Activated naive CD8-positive, alpha-beta T cell treated with anti-CD3 and anti-CD28 coated beads for 36 hours (primary cell): ENCODE results near the gene PSMD11. TPM values are rescaled to one million over a fixed set of nuclear protein-coding genes. Genes with fewer than 3 reads are reported as not detected.
A peak's percentile ranks its signal among the peaks of the same experiment; 100 is the strongest.
"Not testable (repeated sequence)": the region's sequence is repeated elsewhere in the genome, so short reads cannot be mapped to it uniquely, and the experiment has no call there.

ENCODE experiments used
- DNase-seq: peaks from one replicate; pipeline ENCODE4 v3.0.0; 2021
- H3K27ac Mint-ChIP-seq: one replicate; pipeline ENCODE4 v1.8.0; 2022; ENCODE audit warnings: mild to moderate bottlenecking, moderate library complexity, mixed read lengths
- H3K27me3 Mint-ChIP-seq: one replicate; pipeline ENCODE4 v1.8.0; 2022; ENCODE audit warnings: mild to moderate bottlenecking, mixed read lengths
- H3K36me3 Mint-ChIP-seq: one replicate; pipeline ENCODE4 v1.8.0; 2021; ENCODE audit warnings: mild to moderate bottlenecking, mixed read lengths
- H3K4me1 Mint-ChIP-seq: one replicate; pipeline ENCODE4 v1.8.0; 2021; ENCODE audit warnings: mixed read lengths
- H3K4me3 Mint-ChIP-seq: one replicate; pipeline ENCODE4 v1.8.0; 2022; ENCODE audit warnings: mild to moderate bottlenecking, moderate library complexity, mixed read lengths
- H3K9me3 Mint-ChIP-seq: one replicate; pipeline ENCODE4 v1.8.0; 2022; ENCODE audit warnings: mixed read lengths
- total RNA-seq, 2 experiments: library from RNA; stranded (reverse); gene quantifications; one replicate each; pipeline ENCODE4 v1.2.3, GENCODE V29; 2021

PSMD11 gene
- 100 to 1,000 TPM; 147 to 157 TPM for total RNA-seq

- H3K27me3 Mint-ChIP-seq: peaks cover 5% of the 10 kb centered on the region
- DNase-seq: peak; percentile 100
- H3K4me1 Mint-ChIP-seq: peaks cover 36% of the 10 kb centered on the region
- peaks cover 29% of the 10 kb centered on the region for H3K36me3 Mint-ChIP-seq
- H3K9me3 Mint-ChIP-seq: no peaks in the 10 kb centered on the region
- peak within 1 kb of the TSS; percentile 82 for H3K27ac Mint-ChIP-seq
- H3K4me3 Mint-ChIP-seq: peak within 1 kb of the TSS; percentile 95
Measured at GRCh38 chr17:32444301-32445073, at the start of gene PSMD11. PSMD11 (plus strand) TSS chr17:32444510; CDS start chr17:32444524, 14 bp downstream.

- H3K27me3 Mint-ChIP-seq: no peaks in the 10 kb centered on the region
- H3K27ac Mint-ChIP-seq: no peak overlapping the region
- peaks cover 9% of the 10 kb centered on the region for H3K36me3 Mint-ChIP-seq
- DNase-seq: no peak
- no peak overlapping the region for H3K4me3 Mint-ChIP-seq
- no peaks in the 10 kb centered on the region for H3K9me3 Mint-ChIP-seq
- H3K4me1 Mint-ChIP-seq: no peaks in the 10 kb centered on the region
Measured at GRCh38 chr17:32396343-32396742, 48.0 kb upstream of the PSMD11 start.

GRCh38 chr17:32398946-32399345 lies 45.4 kb upstream of the PSMD11 start:
- H3K9me3 Mint-ChIP-seq: no peaks in the 10 kb centered on the region
- peaks cover 3% of the 10 kb centered on the region for H3K4me1 Mint-ChIP-seq
- no peaks in the 10 kb centered on the region for H3K27me3 Mint-ChIP-seq
- peaks cover 4% of the 10 kb centered on the region for H3K36me3 Mint-ChIP-seq
- H3K4me3 Mint-ChIP-seq: no peak overlapping the region
- H3K27ac Mint-ChIP-seq: no peak overlapping the region
- DNase-seq: no peak

GRCh38 chr17:32410085-32410484 lies 34.2 kb upstream of the PSMD11 start:
- H3K27me3 Mint-ChIP-seq, H3K36me3 Mint-ChIP-seq, H3K4me3 Mint-ChIP-seq: not testable (repeated sequence)

GRCh38 chr17:32426894-32427293 lies 17.4 kb upstream of the PSMD11 start:
- H3K9me3 Mint-ChIP-seq: peaks cover 10% of the 10 kb centered on the region
- no peaks in the 10 kb centered on the region for H3K27me3 Mint-ChIP-seq
- H3K36me3 Mint-ChIP-seq: peaks cover 7% of the 10 kb centered on the region
- H3K4me1 Mint-ChIP-seq: no peaks in the 10 kb centered on the region
- H3K27ac Mint-ChIP-seq: no peak overlapping the region
- no peak overlapping the region for H3K4me3 Mint-ChIP-seq
- DNase-seq: no peak

More at GRCh38 chr17:32410085-32410484, 34.2 kb upstream of the PSMD11 start:
- H3K27ac Mint-ChIP-seq, DNase-seq, H3K4me1 Mint-ChIP-seq, H3K9me3 Mint-ChIP-seq: not testable (repeated sequence)

GRCh38 chr17:32429598-32429997 lies 14.7 kb upstream of the PSMD11 start:
- Mint-ChIP-seq H3K4me3 (no peak overlapping the region), H3K27ac (no peak overlapping the region), H3K36me3 (peaks cover 7% of the 10 kb centered on the region), H3K27me3 (no peaks in the 10 kb centered on the region), H3K9me3 (peaks cover 10% of the 10 kb centered on the region), H3K4me1 (no peaks in the 10 kb centered on the region)
- DNase-seq: no peak

GRCh38 chr17:32440722-32441121 lies 3.6 kb upstream of the PSMD11 start:
- Mint-ChIP-seq H3K9me3 (peaks cover 2% of the 10 kb centered on the region), H3K4me3 (no peak overlapping the region), H3K4me1 (peaks cover 16% of the 10 kb centered on the region), H3K36me3 (peaks cover 8% of the 10 kb centered on the region), H3K27ac (peak overlapping the region; percentile 50), H3K27me3 (peaks cover 5% of the 10 kb centered on the region)
- no peak for DNase-seq

- H3K27me3 Mint-ChIP-seq: peaks cover 5% of the 10 kb centered on the region
- no peaks in the 10 kb centered on the region for H3K9me3 Mint-ChIP-seq
- no peak for DNase-seq
- no peak overlapping the region for H3K27ac Mint-ChIP-seq
- no peak overlapping the region for H3K4me3 Mint-ChIP-seq
- H3K36me3 Mint-ChIP-seq: peaks cover 17% of the 10 kb centered on the region
- H3K4me1 Mint-ChIP-seq: peaks cover 28% of the 10 kb centered on the region
Measured at GRCh38 chr17:32441886-32442285, 2.4 kb upstream of the PSMD11 start.

- H3K27ac Mint-ChIP-seq: peak overlapping the region; percentile 78
- no peaks in the 10 kb centered on the region for H3K9me3 Mint-ChIP-seq
- peaks cover 35% of the 10 kb centered on the region for H3K4me1 Mint-ChIP-seq
- H3K27me3 Mint-ChIP-seq: peaks cover 5% of the 10 kb centered on the region
- DNase-seq: no peak
- peak overlapping the region; percentile 95 for H3K4me3 Mint-ChIP-seq
- peaks cover 27% of the 10 kb centered on the region for H3K36me3 Mint-ChIP-seq
Measured at GRCh38 chr17:32443827-32444300, 446 bp upstream of the PSMD11 start.

- no peaks in the 10 kb centered on the region for H3K9me3 Mint-ChIP-seq
- H3K27me3 Mint-ChIP-seq: peaks cover 5% of the 10 kb centered on the region
- H3K4me1 Mint-ChIP-seq: peaks cover 41% of the 10 kb centered on the region
- peak overlapping the region; percentile 95 for H3K4me3 Mint-ChIP-seq
- H3K36me3 Mint-ChIP-seq: peaks cover 34% of the 10 kb centered on the region
- DNase-seq: peak; percentile 46
- H3K27ac Mint-ChIP-seq: peak overlapping the region; percentile 82
Measured at GRCh38 chr17:32445074-32445415, 735 bp downstream of the PSMD11 start.

GRCh38 chr17:32445497-32445896 lies 1.2 kb downstream of the PSMD11 start:
- Mint-ChIP-seq H3K27ac (peak overlapping the region; percentile 82), H3K4me3 (peak overlapping the region; percentile 95), H3K27me3 (peaks cover 5% of the 10 kb centered on the region), H3K4me1 (peaks cover 41% of the 10 kb centered on the region), H3K9me3 (no peaks in the 10 kb centered on the region), H3K36me3 (peaks cover 34% of the 10 kb centered on the region)
- DNase-seq: no peak

- H3K27me3 Mint-ChIP-seq: peaks cover 5% of the 10 kb centered on the region
- peaks cover 38% of the 10 kb centered on the region for H3K4me1 Mint-ChIP-seq
- H3K4me3 Mint-ChIP-seq: peak overlapping the region; percentile 95
- no peak for DNase-seq
- H3K9me3 Mint-ChIP-seq: no peaks in the 10 kb centered on the region
- H3K27ac Mint-ChIP-seq: peak overlapping the region; percentile 82
- H3K36me3 Mint-ChIP-seq: peaks cover 34% of the 10 kb centered on the region
Measured at GRCh38 chr17:32445971-32446370, 1.7 kb downstream of the PSMD11 start.

- DNase-seq: no peak
- Mint-ChIP-seq H3K27ac (peak overlapping the region; percentile 14), H3K36me3 (peaks cover 37% of the 10 kb centered on the region), H3K27me3 (peaks cover 5% of the 10 kb centered on the region), H3K4me3 (peak overlapping the region; percentile 95), H3K4me1 (peaks cover 38% of the 10 kb centered on the region), H3K9me3 (no peaks in the 10 kb centered on the region)
Measured at GRCh38 chr17:32446949-32447348, 2.6 kb downstream of the PSMD11 start.

GRCh38 chr17:32449963-32450362 lies 5.7 kb downstream of the PSMD11 start:
- Mint-ChIP-seq H3K4me1 (peaks cover 37% of the 10 kb centered on the region), H3K27me3 (no peaks in the 10 kb centered on the region), H3K4me3 (no peak overlapping the region), H3K9me3 (no peaks in the 10 kb centered on the region), H3K27ac (no peak overlapping the region), H3K36me3 (peaks cover 44% of the 10 kb centered on the region)
- no peak for DNase-seq

GRCh38 chr17:32450379-32450778 lies 6.1 kb downstream of the PSMD11 start:
- H3K27me3 Mint-ChIP-seq, H3K9me3 Mint-ChIP-seq, DNase-seq, H3K27ac Mint-ChIP-seq, H3K4me3 Mint-ChIP-seq: not testable (repeated sequence)
- peaks cover 38% of the 10 kb centered on the region for H3K4me1 Mint-ChIP-seq
- H3K36me3 Mint-ChIP-seq: peaks cover 44% of the 10 kb centered on the region

- Mint-ChIP-seq H3K4me3 (no peak overlapping the region), H3K9me3 (no peaks in the 10 kb centered on the region), H3K36me3 (peaks cover 35% of the 10 kb centered on the region), H3K27me3 (no peaks in the 10 kb centered on the region), H3K4me1 (peaks cover 23% of the 10 kb centered on the region), H3K27ac (no peak overlapping the region)
- no peak for DNase-seq
Measured at GRCh38 chr17:32451879-32452278, 7.6 kb downstream of the PSMD11 start.
